ENCODE data around the gene RNF11. TPM values are rescaled to one million over a fixed set of nuclear protein-coding genes. Genes with fewer than 3 reads are reported as not detected.
"Not testable (repeated sequence)": the region's sequence is repeated elsewhere in the genome, so short reads cannot be mapped to it uniquely, and the experiment has no call there.

Gene RNF11
- total RNA-seq, 1 donor from 2014 or later: 121 TPM

DNA sequence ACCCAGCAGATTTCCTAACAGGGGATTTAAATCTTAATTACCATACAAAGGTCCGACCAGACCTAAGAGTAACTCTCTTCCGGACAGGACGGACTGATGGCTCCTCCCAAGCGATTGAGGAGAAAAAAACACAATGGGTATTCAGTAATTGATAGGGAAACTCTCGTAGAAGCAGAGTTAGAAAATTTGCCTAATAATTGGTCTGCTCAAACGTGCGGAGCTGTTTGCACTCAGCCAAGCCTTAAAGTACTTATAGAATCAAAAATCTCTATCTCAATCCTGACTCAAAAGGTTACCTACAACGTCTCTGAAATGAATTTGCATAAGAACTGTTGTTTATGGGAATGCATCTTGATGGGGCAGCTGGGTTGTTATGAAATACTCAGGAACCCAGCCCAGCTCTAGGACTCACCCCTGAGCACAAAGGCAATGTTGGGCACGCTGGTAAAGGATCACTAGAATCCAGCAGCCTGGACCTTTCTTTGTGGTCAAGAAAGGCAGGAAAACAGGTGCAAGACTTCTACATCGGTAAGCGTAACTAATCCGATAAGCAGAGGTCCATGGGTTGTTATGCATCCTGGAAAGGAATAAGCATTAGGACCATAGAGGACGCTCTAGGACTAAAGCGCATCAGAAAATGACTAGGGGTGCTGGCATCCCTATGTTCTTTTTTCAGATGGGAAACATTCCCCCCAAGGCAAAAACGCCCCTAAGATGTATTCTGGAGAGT is 8.7 kb upstream of the RNF11 start:
- not testable (repeated sequence) for DNase-seq (ENCODE audit: low spot score)

DNA sequence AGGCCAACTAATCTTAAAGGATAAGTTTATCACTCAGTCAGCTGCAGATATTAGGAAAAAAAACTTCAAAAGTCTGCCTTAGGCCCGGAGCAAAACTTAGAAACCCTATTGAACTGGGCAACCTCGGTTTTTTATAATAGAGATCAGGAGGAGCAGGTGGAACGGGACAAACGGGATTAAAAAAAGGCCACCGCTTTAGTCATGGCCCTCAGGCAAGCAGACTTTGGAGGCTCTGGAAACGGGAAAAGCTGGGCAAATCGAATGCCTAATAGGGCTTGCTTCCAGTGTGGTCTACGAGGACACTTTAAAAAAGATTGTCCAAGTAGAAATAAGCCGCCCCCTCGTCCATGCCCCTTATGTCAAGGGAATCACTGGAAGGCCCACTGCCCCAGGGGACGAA is 7.6 kb upstream of the RNF11 start:
- not testable (repeated sequence) for DNase-seq (ENCODE audit: low spot score)

DNA sequence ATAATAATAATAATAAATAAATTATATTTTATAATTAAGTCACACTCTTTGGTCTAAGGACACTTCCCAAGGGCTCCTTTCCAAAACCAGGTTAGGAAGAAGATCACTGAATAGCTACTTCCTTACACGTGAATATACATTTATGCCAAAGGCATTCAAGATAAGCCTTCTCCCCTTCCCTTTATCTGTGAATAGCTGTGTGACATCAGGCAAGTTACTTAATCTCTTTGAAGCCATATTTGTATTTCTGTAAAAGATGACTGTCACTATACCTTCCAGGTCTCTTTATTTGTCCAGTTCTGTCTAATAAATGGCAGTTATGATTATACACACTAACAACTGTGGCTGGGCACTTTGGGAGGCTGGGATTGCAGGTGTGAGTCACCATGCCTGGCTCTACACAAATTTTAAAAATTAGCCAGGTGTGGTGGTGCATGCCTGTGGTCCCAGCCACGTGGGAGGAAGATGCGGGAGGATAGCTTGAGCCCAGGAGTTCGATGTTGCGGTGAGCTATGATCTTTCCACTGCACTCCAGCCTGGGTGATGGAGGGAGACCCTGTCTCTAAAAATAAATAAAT is 5.5 kb upstream of the RNF11 start:
- DNase-seq (ENCODE audit: low spot score): no peak

DNA sequence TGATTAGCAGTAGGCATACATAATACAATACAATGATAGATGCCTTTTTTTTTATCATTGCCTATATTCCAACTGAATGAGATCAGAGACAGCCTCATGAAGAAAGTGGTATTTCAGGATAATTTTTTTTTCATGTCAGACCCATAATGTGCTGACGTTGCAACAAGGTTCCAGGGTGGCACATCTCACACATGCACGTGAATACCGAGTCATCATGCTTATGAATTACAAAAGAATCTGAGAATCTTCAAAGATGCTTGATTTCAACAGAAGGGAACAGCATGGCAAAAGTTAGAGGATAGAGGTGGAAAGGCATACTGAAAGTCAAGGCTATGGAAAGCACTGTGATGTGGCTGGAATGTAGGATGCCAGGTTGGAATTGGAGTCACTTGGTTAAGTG is 5.0 kb upstream of the RNF11 start:
- DNase-seq (ENCODE audit: low spot score): no peak

DNA sequence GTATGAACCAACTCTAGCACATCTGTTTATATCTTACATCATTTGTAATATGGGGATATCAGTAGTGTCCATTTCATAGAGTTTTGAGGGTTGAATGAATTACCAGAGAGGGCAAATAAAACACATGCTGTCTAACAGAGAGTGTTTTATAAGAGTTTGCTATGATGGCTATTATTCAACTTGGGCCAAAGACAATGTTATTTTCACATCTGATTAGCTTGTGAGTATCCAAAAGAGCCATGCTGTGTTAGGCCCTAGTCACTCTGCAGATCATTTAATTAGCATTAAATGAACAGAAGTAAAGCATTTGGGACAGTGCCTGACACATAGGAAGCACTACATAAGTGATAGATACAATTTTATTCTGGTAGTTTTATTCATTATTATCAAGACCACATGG is 4.2 kb upstream of the RNF11 start:
- no peak for DNase-seq (ENCODE audit: low spot score)

DNA sequence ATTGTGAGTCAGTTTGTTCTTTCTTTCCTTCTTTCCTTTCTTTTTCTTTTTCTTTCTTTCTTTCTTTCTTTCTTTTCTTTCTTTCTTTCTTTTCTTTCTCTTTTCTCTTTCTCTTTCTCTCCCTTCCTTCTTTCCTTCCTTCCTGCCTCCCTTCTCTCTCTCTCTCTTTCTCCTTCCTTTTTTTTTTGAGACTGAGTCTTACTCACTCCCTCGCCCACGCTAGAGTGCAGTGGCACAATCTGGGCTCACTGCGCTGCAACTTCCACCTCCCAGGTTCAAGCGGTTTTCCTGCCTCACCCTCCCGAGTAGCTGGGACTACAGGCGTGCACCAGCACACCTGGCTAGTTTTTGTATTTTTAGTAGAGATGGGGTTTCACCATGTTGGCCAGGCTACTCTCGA is 1.8 kb upstream of the RNF11 start:
- DNase-seq (ENCODE audit: low spot score): not testable (repeated sequence)

DNA sequence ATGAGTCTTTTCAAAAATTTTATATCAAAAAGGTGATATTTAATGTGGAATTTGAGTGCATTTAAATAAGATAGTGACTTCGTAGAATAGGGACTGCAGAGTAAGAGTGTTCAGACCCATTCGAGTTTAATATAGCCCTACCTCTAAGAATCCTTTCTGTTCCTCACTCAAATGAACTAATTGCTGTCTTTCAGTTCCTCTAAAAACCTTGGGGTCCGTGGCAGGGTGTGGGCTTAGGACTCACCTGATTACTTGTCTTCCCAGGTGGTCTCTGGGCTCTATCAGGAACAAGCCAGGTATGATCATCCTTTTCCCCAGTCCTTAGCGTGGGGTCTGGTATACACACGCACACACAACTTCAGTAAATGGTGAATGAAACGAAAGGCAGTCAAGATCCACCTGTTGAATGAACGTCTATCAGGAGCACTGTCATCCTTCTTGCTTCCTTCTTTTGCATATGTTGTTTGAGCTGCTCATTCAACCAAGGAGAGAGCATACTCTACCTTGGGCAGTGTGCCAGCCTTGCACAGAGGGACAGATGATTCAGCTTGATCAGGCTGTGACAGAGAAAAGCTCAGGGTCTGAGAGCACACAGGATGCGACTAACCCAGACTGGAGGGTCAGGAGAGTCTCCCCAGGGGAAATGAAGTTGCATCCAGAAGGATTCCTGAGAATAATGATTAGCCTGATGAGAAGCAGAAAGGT is 1.2 kb upstream of the RNF11 start:
- DNase-seq (ENCODE audit: low spot score): no peak

DNA sequence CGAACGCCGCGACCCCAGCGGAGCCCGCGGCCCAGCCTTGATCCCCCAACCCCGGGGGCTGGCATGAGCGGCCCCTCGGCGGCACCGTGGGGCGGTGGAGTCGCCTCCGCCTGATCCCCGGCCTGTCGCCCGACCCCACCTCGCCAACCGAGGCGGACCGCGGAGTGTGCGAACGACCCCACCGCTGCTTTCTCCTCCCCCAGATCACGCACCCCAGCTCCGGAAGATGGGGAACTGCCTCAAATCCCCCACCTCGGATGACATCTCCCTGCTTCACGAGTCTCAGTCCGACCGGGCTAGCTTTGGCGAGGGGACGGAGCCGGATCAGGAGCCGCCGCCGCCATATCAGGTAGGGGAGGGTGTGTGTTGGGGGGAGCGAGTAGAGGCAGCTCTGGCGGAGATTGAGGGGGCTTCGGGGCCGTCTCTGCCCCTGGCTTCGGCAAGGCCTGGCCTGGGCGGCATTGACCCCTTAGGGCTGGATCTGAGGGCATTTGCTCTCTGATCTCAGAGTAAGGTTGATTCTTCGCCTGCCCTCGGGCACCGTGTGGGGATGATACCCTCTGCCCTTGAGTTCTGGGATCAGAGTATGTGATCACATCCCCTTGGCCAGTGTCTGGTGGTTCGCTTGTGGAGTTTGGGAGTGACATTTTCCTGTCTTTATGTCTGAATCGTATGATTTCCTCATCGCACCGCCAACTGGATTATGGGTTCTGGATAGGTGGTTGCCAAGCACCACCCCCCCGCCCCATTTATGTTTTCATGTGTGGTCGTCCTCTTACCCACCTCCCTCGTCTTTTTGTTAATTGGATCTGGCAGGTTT is 668 bp downstream of the RNF11 start:
- no peak for DNase-seq (ENCODE audit: low spot score)

DNA sequence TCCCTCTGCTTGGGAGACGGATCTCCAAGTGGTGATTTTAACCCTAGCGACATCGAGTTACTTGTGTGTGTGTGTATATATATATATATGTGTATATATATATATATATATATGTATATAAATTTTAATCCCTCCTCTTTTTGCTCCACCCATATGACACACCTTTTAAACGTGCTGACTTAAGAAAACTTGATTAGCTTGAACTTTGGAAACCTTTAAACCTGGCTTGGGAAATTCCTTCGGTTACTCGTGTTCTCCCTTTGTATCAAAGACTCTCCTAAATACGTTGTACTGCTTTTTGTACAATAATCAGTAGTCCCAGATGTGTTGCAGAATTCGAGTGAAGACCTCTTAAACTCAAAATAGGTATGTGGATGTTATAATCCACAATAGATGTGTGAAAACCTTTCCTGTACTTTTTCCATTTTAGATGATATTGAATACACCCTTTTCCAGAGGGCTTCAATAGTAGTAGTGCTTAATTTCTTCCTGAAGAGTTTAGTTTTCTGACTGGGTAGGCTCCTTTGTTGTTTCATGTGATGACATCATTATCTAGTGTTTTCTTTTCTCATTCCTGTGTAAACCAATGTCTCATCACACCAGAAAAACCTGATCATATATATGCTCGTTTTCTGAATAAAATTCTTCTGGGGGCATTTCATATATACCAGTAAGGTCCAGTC is 1.4 kb downstream of the RNF11 start:
- DNase-seq (ENCODE audit: low spot score): no peak

DNA sequence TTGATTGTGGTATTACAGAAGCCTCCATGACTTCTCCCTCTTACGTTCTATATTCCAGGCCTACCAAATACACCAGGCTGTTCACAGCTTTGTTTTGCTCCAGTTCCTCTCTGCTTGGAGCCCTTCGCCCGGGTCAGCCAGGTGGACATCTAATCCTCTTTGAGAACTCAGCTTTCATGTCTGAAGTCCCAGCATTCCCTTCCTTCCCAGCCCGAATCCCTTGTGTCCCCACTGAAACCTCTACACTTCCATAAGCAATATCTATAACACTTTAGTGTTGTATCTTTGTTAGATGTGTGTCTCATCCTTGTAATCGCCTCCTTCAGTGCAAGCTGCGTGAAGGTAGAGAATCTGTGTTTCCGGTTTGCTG is 1.9 kb downstream of the RNF11 start:
- no peak for DNase-seq (ENCODE audit: low spot score)

DNA sequence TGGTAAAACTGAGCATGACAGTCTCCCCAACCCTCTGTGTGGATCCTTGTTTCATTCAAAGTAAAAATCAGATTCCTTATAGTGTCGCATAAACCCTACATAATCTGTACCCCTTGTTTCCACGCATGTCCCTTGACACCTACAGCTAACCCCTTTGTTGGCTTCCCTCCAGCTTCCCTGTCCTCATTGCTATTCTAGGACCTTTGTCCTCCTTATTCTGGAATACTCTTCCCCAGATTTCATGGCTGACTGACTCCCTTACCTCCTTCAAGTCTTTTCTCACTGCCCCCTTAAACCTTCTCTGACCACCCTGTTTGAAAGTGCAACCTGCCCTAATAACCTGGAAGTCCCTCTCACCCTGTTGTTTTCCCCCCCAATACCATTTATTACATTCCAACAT is 4.0 kb downstream of the RNF11 start:
- DNase-seq (ENCODE audit: low spot score): no peak

DNA sequence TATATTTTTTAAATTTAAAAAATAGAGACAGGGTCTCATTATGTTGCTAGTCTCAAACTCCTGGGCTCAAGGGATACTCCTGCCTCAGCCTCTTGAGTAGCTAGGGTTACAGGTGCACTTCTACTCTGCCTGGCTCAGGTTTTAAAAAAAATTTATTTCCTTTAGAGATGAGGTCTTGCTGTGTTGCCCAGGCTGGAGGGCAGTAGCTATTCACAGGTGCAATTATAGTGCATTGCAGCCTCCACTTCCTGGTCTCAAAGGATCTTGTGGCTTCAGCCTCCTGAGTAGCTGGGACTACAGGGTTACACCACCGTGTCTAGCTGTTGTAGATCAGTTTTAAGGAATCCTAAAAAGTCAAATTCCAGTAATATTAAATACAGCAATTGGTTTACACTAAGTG is 5.0 kb downstream of the RNF11 start:
- DNase-seq (ENCODE audit: low spot score): no peak

DNA sequence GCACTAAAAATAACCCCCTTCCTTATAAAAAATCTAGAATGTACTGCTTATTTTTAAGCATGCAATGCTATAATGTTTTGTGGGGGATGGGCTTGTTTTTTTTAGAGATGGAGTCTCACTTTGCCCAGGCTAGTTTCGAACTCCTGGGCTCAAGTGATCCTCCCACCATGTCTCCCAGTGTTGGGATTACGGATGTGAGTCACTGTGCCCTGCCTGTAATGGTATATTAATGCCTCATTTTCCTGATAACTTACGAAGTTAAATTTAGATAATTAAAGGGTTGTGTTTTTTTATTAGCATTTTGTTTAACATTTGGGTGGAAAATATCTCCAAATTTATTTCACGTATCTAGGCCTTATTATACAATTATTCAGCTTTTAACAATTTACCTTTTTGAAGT is 6.5 kb downstream of the RNF11 start:
- DNase-seq (ENCODE audit: low spot score): no peak

DNA sequence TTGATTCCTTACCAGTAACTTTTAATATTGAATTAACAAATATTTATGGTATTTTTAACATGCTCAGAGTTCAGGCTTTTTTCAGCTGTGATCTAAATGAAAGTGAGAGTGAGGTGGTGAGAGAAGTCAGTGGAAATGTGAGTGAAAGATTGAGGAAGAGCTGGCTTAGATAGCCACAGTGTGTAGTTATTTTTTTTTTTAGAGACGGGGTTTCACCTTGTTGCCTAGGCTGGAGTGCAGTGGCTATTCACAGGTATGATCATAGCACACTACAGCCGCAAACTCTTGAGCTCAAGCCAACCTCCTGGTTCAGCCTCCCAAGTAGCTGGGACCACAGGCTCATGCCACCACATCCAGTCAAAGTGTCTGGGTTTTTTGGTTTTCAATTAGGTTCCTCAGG is 10.9 kb downstream of the RNF11 start:
- no peak for DNase-seq (ENCODE audit: low spot score)

DNA sequence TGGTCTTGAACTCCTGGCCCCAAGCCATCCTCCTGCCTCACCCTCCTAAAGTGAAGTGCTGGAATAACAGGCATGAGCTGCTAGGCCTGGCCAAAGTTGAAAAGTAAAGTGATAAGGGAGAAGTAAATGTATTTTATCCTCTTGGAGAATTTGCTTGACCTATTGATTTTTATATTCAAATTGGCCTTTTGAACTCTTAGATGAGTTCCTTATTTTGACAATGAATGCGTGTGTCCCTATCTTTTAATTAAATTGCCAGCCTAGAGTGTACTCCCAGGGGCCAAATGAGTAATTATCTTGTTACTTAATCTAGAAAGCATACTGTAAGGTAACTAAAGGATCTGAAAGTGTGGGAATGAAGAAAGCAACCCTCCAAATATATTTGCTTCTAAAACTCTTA is 11.4 kb downstream of the RNF11 start:
- no peak for DNase-seq (ENCODE audit: low spot score)

DNA sequence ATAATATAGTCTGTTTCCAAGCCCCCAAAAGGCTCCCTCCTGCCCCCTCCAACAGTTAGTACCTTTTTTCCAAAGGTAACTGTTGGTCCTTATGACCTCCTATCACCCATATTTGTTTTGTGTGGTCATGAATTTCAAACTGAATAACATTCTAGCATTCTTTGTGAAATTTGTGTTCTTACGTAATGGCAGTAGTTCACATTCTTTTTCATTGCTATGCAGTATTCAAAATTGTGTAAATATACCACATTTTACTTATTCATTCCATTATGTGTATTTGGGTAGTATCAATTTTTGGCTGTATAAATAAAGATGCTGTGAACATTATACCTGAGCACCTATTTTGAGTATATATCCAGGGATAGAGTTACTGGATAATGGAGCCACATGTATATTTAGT is 13.4 kb downstream of the RNF11 start:
- DNase-seq (ENCODE audit: low spot score): no peak

DNA sequence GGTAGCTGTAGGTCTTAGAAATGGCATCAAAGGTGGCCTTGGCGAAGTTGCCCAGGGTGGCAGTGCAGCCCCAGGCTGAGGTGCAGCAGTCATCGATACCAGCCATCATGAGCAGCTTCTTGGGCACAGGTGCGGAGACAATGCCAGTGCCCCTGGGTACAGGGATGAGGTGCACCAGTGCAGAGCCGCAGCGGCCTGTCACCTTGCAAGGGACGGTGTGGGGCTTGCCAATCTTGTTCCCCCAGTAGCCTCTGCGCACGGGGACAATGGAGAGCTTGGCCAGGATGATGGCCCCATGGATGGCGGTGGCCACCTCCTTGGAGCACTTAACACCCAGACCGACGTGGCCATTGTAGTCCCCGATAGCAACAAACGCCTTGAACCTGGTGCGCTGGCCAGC is 14.7 kb downstream of the RNF11 start:
- not testable (repeated sequence) for DNase-seq (ENCODE audit: low spot score)

DNA sequence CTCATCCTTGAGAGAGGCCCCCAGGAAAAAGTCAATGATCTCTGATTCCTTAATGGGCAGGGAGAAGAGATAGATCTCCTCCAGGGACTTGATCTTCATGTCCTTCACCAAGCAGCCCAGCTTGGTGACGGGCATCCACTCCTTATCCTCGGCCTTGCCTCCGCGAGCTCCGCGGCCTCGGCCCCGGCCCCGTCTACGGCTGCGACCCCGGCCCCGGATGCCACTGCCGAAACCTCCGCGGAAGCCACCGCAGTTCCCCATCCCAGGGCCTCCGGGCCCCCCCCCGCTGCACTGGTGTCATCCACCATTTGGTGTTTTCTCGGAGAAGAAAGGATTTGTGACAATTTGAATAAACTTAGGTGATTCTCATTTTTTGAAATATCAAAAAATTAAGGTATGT is 15.1 kb downstream of the RNF11 start:
- DNase-seq (ENCODE audit: low spot score): not testable (repeated sequence)

DNA sequence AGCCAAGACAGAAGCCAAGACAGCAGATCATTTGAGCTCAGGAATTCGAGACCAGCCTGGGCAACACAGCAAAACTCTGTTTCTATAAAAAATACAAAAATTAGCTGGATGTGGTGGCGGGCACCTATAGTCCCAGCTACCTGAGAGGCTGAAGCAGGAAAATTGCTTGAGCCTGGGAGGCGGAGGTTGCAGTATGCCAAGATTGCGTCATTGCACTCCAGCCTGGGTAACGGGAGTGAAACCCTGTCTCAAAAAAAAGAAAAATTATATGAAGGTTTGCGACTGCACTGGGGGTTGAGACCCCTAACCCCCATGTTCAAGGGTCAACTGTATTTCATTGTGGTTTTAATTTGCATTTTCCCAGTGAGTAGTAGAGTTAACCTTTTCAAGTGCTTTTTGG is 16.3 kb downstream of the RNF11 start:
- DNase-seq (ENCODE audit: low spot score): no peak

DNA sequence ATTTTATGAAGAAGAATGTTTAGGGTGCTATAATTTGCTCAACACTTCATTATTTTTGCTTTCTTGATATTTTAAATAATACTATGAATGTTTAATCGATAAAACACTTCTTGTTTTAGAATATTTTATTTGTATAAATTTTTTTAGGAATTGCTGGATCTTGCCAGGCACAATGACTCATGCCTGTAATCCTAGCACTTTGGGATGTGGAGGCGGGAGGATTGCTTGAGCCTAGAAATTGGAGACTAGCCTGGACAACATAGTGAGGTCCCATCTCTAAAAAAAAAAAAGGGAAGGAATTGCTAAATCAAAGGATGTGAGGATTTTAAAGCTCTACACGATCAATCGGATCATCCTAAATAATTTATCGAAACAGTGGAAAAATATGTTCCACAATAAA is 17.6 kb downstream of the RNF11 start:
- no peak for DNase-seq (ENCODE audit: low spot score)

DNA sequence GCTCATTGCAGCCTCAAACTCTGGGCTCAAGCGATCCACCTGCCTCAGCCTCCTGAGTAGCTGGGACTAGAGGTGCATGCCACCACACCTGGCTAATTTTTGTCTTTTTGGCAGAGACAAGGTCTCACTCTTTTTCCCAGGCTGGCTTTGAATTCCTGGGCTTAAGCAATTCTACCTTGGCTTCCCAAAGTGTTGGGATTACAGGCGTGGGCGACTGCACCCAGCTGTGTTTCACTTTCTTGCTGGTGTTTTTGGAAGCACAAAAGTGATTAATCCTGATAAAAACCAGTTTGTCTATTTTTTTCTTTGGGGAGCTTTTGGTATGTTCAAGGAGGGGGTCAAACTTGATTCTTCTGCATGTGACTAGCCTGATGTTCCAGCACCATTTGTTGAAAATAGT is 19.3 kb downstream of the RNF11 start:
- DNase-seq (ENCODE audit: low spot score): no peak
